H9 (cell line): Measurements from ENCODE around the gene LPO. TPM values are rescaled to one million over a fixed set of nuclear protein-coding genes. Genes with fewer than 3 reads are reported as not detected.

Experiments used
- DNase-seq: peaks from one replicate; pipeline ENCODE4 v3.0.0-alpha.2; 2017
- H2AFZ ChIP-seq: one replicate; pipeline ENCODE4 v1.6.1; 2013; ENCODE audit warnings: mild to moderate bottlenecking, low read length, control low read depth, moderate library complexity
- H2AK5ac ChIP-seq: 2 replicates; pipeline ENCODE4 v1.6.1; 2013; ENCODE audit warnings: low read length, control low read depth, mixed read lengths; ENCODE audit not compliant: insufficient read length
- H2BK120ac ChIP-seq: one replicate; pipeline ENCODE4 v1.6.1; 2013; ENCODE audit warnings: low read depth, mild to moderate bottlenecking, low read length, control low read depth, inconsistent platforms; ENCODE audit not compliant: poor library complexity, severe bottlenecking
- H2BK12ac ChIP-seq: 2 replicates; pipeline ENCODE4 v1.6.1; 2013; ENCODE audit warnings: low read length, control low read depth, mixed read lengths, low read depth; ENCODE audit not compliant: insufficient read length
- H2BK15ac ChIP-seq: 2 replicates; pipeline ENCODE4 v1.6.1; 2013; ENCODE audit warnings: low read depth, low read length, control low read depth
- H2BK20ac ChIP-seq: one replicate; pipeline ENCODE4 v1.6.1; 2013; ENCODE audit warnings: low read depth, mild to moderate bottlenecking, low read length, control low read depth, inconsistent platforms; ENCODE audit not compliant: poor library complexity, severe bottlenecking
- H2BK5ac ChIP-seq: 2 replicates; pipeline ENCODE4 v1.6.1; 2013; ENCODE audit warnings: low read length, control low read depth, mixed read lengths; ENCODE audit not compliant: insufficient read length
- H3K14ac ChIP-seq: 2 replicates; pipeline ENCODE4 v1.6.1; 2013; ENCODE audit warnings: low read length, control low read depth; ENCODE audit not compliant: insufficient read depth
- H3K18ac ChIP-seq: 2 replicates; pipeline ENCODE4 v1.6.1; 2013; ENCODE audit warnings: low read depth, mild to moderate bottlenecking, mixed read lengths, low read length, control low read depth; ENCODE audit not compliant: insufficient read length
- H3K23ac ChIP-seq: 2 replicates; pipeline ENCODE4 v1.6.1; 2013; ENCODE audit warnings: low read length, control low read depth, mixed read lengths, low read depth; ENCODE audit not compliant: insufficient read length
- H3K23me2 ChIP-seq: 2 replicates; pipeline ENCODE4 v1.6.1; 2013; ENCODE audit warnings: low read depth, mild to moderate bottlenecking, mixed read lengths, low read length, control low read depth; ENCODE audit not compliant: insufficient read length, poor library complexity, severe bottlenecking
- H3K27ac ChIP-seq: 2 replicates; pipeline ENCODE4 v1.5.1; 2013; ENCODE audit warnings: low read length, control low read depth, mixed read lengths, low read depth; ENCODE audit not compliant: insufficient read length
- H3K27me3 ChIP-seq: 2 replicates; pipeline ENCODE4 v1.6.1; 2013; ENCODE audit warnings: low read length, control low read depth, inconsistent platforms; ENCODE audit not compliant: insufficient read depth
- H3K4ac ChIP-seq: 2 replicates; pipeline ENCODE4 v1.6.1; 2013; ENCODE audit warnings: low read depth, mild to moderate bottlenecking, control low read depth, inconsistent platforms, low read length, moderate library complexity
- H3K4me1 ChIP-seq: 2 replicates; pipeline ENCODE4 v1.6.1; 2013; ENCODE audit warnings: low read length, control low read depth, inconsistent platforms; ENCODE audit not compliant: insufficient read depth
- H3K4me2 ChIP-seq: 2 replicates; pipeline ENCODE4 v1.6.1; 2013; ENCODE audit warnings: low read length, control low read depth, mixed read lengths; ENCODE audit not compliant: insufficient read length, insufficient read depth
- H3K56ac ChIP-seq: 2 replicates; pipeline ENCODE4 v1.6.1; 2013; ENCODE audit warnings: low read depth, mild to moderate bottlenecking, mixed read lengths, low read length, control low read depth; ENCODE audit not compliant: insufficient read length
- H3K79me1 ChIP-seq: 2 replicates; pipeline ENCODE4 v1.6.1; 2013; ENCODE audit warnings: low read depth, mild to moderate bottlenecking, moderate library complexity, low read length, control low read depth, inconsistent platforms; ENCODE audit not compliant: insufficient read depth, poor library complexity, severe bottlenecking
- H3K79me2 ChIP-seq: 2 replicates; pipeline ENCODE4 v1.6.1; 2013; ENCODE audit warnings: low read length, control low read depth, inconsistent platforms; ENCODE audit not compliant: insufficient read depth
- H3K9ac ChIP-seq: 2 replicates; pipeline ENCODE4 v1.6.1; 2013; ENCODE audit warnings: low read length, control low read depth, mixed read lengths; ENCODE audit not compliant: insufficient read length; ENCODE audit errors: extremely low read depth
- H3K9me3 ChIP-seq: one replicate; pipeline ENCODE4 v1.6.1; 2013; ENCODE audit warnings: low read depth, low read length, inconsistent platforms; ENCODE audit not compliant: control insufficient read depth
- H3T11ph ChIP-seq: one replicate; pipeline ENCODE4 v1.6.1; 2013; ENCODE audit warnings: mild to moderate bottlenecking, low read length, control low read depth, inconsistent platforms
- H4K20me1 ChIP-seq: one replicate; pipeline ENCODE4 v1.6.1; 2013; ENCODE audit not compliant: control insufficient read depth, insufficient read length, insufficient read depth
- H4K5ac ChIP-seq: 2 replicates; pipeline ENCODE4 v1.6.1; 2013; ENCODE audit warnings: low read depth, mild to moderate bottlenecking, mixed read lengths, low read length, control low read depth; ENCODE audit not compliant: insufficient read length
- H4K8ac ChIP-seq: replicated peaks from 2 replicates; pipeline ENCODE4 v1.6.1; 2013; ENCODE audit warnings: low read length, control low read depth, mixed read lengths, low read depth; ENCODE audit not compliant: insufficient read length
- H4K91ac ChIP-seq: 2 replicates; pipeline ENCODE4 v1.6.1; 2013; ENCODE audit warnings: low read depth, mild to moderate bottlenecking, moderate library complexity, mixed read lengths, low read length, control low read depth; ENCODE audit not compliant: insufficient read length
- H3K27ac Mint-ChIP-seq, 3 experiments: 2 replicates in 2 of 3; 3 replicates in 1 of 3; pipeline ENCODE4 v1.8.0; 2020 to 2021; ENCODE audit warnings: mixed read lengths in 3 of 3, mild to moderate bottlenecking in 1 of 3, moderate library complexity in 1 of 3
- H3K27me3 Mint-ChIP-seq: 2 replicates; pipeline ENCODE4 v1.8.0; 2021; ENCODE audit warnings: low read depth, mild to moderate bottlenecking, moderate library complexity, mixed read lengths
- H3K36me3 Mint-ChIP-seq, 3 experiments: 2 replicates in 2 of 3; 3 replicates in 1 of 3; pipeline ENCODE4 v1.8.0; 2020 to 2021; ENCODE audit warnings: low read depth in 3 of 3, mixed read lengths in 3 of 3; ENCODE audit not compliant: insufficient read depth in 1 of 3
- H3K4me1 Mint-ChIP-seq, 2 experiments: 2 replicates each; pipeline ENCODE4 v1.8.0; 2020; ENCODE audit warnings: mixed read lengths in 2 of 2
- H3K4me3 Mint-ChIP-seq, 2 experiments: 2 replicates in 1 of 2; 3 replicates in 1 of 2; pipeline ENCODE4 v1.8.0; 2020 to 2021; ENCODE audit warnings: mild to moderate bottlenecking in 2 of 2, mixed read lengths in 2 of 2, moderate library complexity in 1 of 2
- H3K9me3 Mint-ChIP-seq, 2 experiments: 2 replicates in 1 of 2; 3 replicates in 1 of 2; pipeline ENCODE4 v1.8.0; 2020; ENCODE audit warnings: mild to moderate bottlenecking in 2 of 2, mixed read lengths in 2 of 2, moderate library complexity in 1 of 2
- WGBS: extraction: QIAGEN DNeasy Blood & Tissue Kit; methylation state at CpG from one replicate; pipeline ENCODE4 v1.1.7; 2013; ENCODE audit warnings: missing lambda C conversion rate, low lambda C conversion rate, mixed read lengths; ENCODE audit not compliant: insufficient read length; ENCODE audit errors: extremely low coverage; 5-methylcytosine and 5-hydroxymethylcytosine counted together
- total RNA-seq: library from RNA; stranded (reverse); gene quantifications from 2 replicates; pipeline ENCODE4 v1.2.1, GENCODE V29; 2021
- TF ChIP-seq, protein P1 (sequence below): fragments of 200-600 bp; sonication (generic); conservative IDR thresholded peaks from 3 replicates; pipeline ENCODE4 v1.8.0; 2021; ENCODE audit warnings: antibody characterized with exemption, mild to moderate bottlenecking

LPO gene
- total RNA-seq, 1 experiment from 2014 or later, result 0.17 TPM

DNA sequence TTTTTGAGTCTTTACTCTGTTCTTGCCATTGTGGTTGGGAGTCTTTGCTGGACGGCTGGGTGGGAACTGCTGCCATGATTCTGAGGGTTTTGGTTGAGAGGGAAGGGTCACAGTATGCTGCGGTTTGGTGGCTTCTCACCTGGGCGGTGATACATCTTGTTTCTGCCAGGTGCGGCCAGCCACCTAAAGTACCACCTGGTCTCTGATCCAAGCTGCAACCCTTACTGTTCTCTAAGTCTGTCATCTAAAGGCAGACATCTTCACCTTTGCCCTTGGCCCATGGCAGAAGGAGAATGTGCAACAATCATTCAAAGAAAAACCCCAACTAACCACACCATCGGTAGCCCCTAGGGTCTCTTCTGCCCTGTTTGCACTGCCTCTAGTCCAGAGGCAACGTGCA lies 62.0 kb downstream of the LPO start:
- no peak overlapping the region for H3K4ac ChIP-seq
- no peak overlapping the region for H4K8ac ChIP-seq
- DNase-seq, result no peak

More for the DNA sequence above, 62.0 kb downstream of the LPO start:
- Histone ChIP-seq H3K9me3 (no peaks in the 10 kb centered on the region), H2AK5ac (no peak overlapping the region), H3K23me2 (no peaks in the 10 kb centered on the region), H3T11ph (no peak overlapping the region), H4K5ac (no peak overlapping the region), H3K4me2 (no peak overlapping the region), H2AFZ (no peak overlapping the region), H3K18ac (no peak overlapping the region), H3K9ac (no peak overlapping the region), H2BK120ac (no peak overlapping the region), H2BK20ac (no peak overlapping the region), H3K79me2 (no peaks in the 10 kb centered on the region), H3K79me1 (no peaks in the 10 kb centered on the region), H3K4me1 (no peaks in the 10 kb centered on the region), H3K56ac (no peak overlapping the region), H4K91ac (no peak overlapping the region), H2BK12ac (no peak overlapping the region), H3K27me3 (no peaks in the 10 kb centered on the region), H2BK15ac (no peak overlapping the region), H4K20me1 (no peaks in the 10 kb centered on the region), H2BK5ac (no peak overlapping the region), H3K23ac (no peak overlapping the region), H3K27ac (no peak overlapping the region), H3K14ac (no peak overlapping the region)
- H3K9me3 Mint-ChIP-seq, result no peaks in the 10 kb centered on the region
- WGBS, result no CpG with 5 or more reads among the region's 6 CpGs
- peaks cover 5 to 25% of the 10 kb centered on the region in 2 experiments for H3K4me1 Mint-ChIP-seq
- no peak overlapping the region for H3K27ac Mint-ChIP-seq
- TF ChIP-seq, protein P1, sequence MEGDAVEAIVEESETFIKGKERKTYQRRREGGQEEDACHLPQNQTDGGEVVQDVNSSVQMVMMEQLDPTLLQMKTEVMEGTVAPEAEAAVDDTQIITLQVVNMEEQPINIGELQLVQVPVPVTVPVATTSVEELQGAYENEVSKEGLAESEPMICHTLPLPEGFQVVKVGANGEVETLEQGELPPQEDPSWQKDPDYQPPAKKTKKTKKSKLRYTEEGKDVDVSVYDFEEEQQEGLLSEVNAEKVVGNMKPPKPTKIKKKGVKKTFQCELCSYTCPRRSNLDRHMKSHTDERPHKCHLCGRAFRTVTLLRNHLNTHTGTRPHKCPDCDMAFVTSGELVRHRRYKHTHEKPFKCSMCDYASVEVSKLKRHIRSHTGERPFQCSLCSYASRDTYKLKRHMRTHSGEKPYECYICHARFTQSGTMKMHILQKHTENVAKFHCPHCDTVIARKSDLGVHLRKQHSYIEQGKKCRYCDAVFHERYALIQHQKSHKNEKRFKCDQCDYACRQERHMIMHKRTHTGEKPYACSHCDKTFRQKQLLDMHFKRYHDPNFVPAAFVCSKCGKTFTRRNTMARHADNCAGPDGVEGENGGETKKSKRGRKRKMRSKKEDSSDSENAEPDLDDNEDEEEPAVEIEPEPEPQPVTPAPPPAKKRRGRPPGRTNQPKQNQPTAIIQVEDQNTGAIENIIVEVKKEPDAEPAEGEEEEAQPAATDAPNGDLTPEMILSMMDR, result no peak
- H3K4me3 Mint-ChIP-seq, result no peak overlapping the region
- no peaks in the 10 kb centered on the region for H3K36me3 Mint-ChIP-seq
- H3K27me3 Mint-ChIP-seq, result peaks cover 5% of the 10 kb centered on the region
